Panc1 (cell line): ENCODE results near the gene CHN1. TPM values are rescaled to one million over a fixed set of nuclear protein-coding genes. Genes with fewer than 3 reads are reported as not detected.

ENCODE experiments used
- ATAC-seq: fragments of 200-7000 bp; cut with Tn5 transposase; 2 replicates; pipeline ENCODE4 v1.9.1; 2020; ENCODE audit warnings: mild to moderate bottlenecking, moderate library complexity
- BruUV-seq: library from RNA; stranded (reverse); fragments of 400-500 nt; replicated peaks from 2 replicates; lab custom pipeline; 2021; lab: Mats Ljungman, UMichigan
- CTCF ChIA-PET: fragments of 300-600 bp; sonication (Branson Sonifier 250); formaldehyde crosslinking; loops from one replicate; lab custom pipeline; 2022; ENCODE audit warnings: antibody characterized with exemption; lab: Charles Lee
- POLR2A ChIA-PET: fragments of 300-600 bp; sonication (Branson Sonifier 250); formaldehyde crosslinking; loops from one replicate; lab custom pipeline; 2022; ENCODE audit warnings: antibody characterized with exemption; lab: Charles Lee
- DNase-seq: peaks from one replicate; pipeline ENCODE4 v3.0.0-alpha.2; 2010; ENCODE audit warnings: low read depth, low spot score
- H3K27ac ChIP-seq: 2 replicates; pipeline ENCODE4 v1.5.1; 2011; ENCODE audit warnings: mild to moderate bottlenecking, low read length, inconsistent platforms
- H3K27me3 ChIP-seq: fragments of 200-500 bp; sonication (Bioruptor generic); 2 replicates; pipeline ENCODE4 v1.6.0; 2014; ENCODE audit warnings: low read length, inconsistent platforms; ENCODE audit not compliant: control insufficient read depth, insufficient read depth
- H3K36me3 ChIP-seq: fragments of 200-500 bp; sonication (Bioruptor generic); 2 replicates; pipeline ENCODE4 v1.5.1; 2014; ENCODE audit warnings: inconsistent platforms, mild to moderate bottlenecking, low read length, moderate library complexity; ENCODE audit not compliant: control insufficient read depth, insufficient read depth
- H3K4me1 ChIP-seq: 2 replicates; pipeline ENCODE4 v1.5.1; 2011; ENCODE audit warnings: inconsistent platforms, mild to moderate bottlenecking, low read length, moderate library complexity; ENCODE audit not compliant: control insufficient read depth, insufficient read depth
- H3K4me3 ChIP-seq, 2 experiments: 2 replicates each; pipeline ENCODE4 v1.5.1; 2011 to 2012; ENCODE audit warnings: low read depth in 2 of 2, low read length in 2 of 2, mild to moderate bottlenecking in 2 of 2, inconsistent platforms in 1 of 2, moderate library complexity in 1 of 2
- H3K9me3 ChIP-seq: fragments of 200-500 bp; sonication (Bioruptor generic); 2 replicates; pipeline ENCODE4 v1.5.1; 2014; ENCODE audit warnings: low read depth, mild to moderate bottlenecking, inconsistent platforms, low read length, moderate library complexity; ENCODE audit not compliant: control insufficient read depth, insufficient read depth
- CTCF ChIP-seq: fragments of 450-650 bp; IDR thresholded peaks from 2 replicates; pipeline ENCODE4 v1.5.1; 2017; ENCODE audit warnings: mild to moderate bottlenecking
- POLR2AphosphoS5 ChIP-seq: IDR thresholded peaks from 2 replicates; pipeline ENCODE4 v1.6.1; 2012; ENCODE audit warnings: mild to moderate bottlenecking, low read depth, low read length, moderate library complexity
- REST ChIP-seq, 2 experiments: IDR thresholded peaks; 2 replicates each; pipeline ENCODE4 v1.6.1; 2011 to 2012; ENCODE audit warnings: low read depth in 2 of 2, control low read depth in 1 of 2, low read length in 1 of 2, mild to moderate bottlenecking in 1 of 2, moderate library complexity in 1 of 2; ENCODE audit not compliant: insufficient read depth in 1 of 2
- SIN3A ChIP-seq: IDR thresholded peaks from 2 replicates; pipeline ENCODE4 v1.6.1; 2012; ENCODE audit warnings: low read depth, mild to moderate bottlenecking, low read length, moderate library complexity, borderline replicate concordance; ENCODE audit not compliant: insufficient read depth
- TCF7L2 ChIP-seq: IDR thresholded peaks from 2 replicates; pipeline ENCODE4 v1.6.1; 2011; ENCODE audit warnings: mild to moderate bottlenecking, low read depth, low read length, inconsistent platforms
- in situ Hi-C: cut with HindIII; loops from 2 replicates; pipeline ENCODE4 v1.10.0; 2016; ENCODE audit warnings: low sequenced_read_pairs, low pct_unique_long_range_greater_than_20kb
- intact Hi-C: fragments of 100-400 bp; cut with micrococcal nuclease; formaldehyde crosslinking; loops from one replicate; pipeline ENCODE4 v1.10.0; 2022; ENCODE audit not compliant: unreplicated experiment
- total RNA-seq: library from RNA; stranded (reverse); gene quantifications from one replicate; pipeline ENCODE4 v1.2.1, GENCODE V29; 2021; ENCODE audit not compliant: unreplicated experiment

The CHN1 gene
- total RNA-seq, 1 experiment from 2014 or later = 20.8 TPM

DNA sequence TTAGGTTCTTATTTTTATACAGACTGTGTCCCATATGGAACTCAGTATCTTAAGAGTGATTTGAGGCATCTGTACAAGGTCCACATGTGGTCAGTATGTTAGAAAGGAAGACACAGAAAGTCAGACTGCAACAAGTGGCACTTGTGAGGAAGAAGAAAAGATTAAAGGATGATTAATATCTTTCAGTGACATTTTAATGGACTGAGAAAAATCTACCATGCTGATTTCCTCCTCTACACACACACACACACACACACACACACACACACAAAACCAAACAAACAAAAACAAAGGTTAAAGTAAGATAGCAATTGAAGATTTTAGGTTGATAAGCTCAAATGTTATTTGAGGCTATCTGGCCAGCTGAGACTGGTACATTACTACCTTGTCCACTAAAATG is 146.4 kb downstream of the CHN1 start:
- no TSS peak for BruUV-seq
- Histone ChIP-seq H3K27ac (no peak overlapping the region), H3K4me3 (no peak overlapping the region), H3K27me3 (no peaks in the 10 kb centered on the region), H3K4me1 (no peaks in the 10 kb centered on the region), H3K9me3 (no peaks in the 10 kb centered on the region), H3K36me3 (no peaks in the 10 kb centered on the region)
- intact Hi-C loops = no loop called here
- ChIA-PET POLR2A (interaction anchor here (0.6 kb wide), 2 partner anchors 43 to 105 kb away, joined by 5 read pairs; no protein-coding TSS in a partner anchor), CTCF (no interaction called here)
- TF ChIP-seq POLR2AphosphoS5 = no peak
- no peak for TF ChIP-seq TCF7L2
- no peak for TF ChIP-seq CTCF
- no peak for TF ChIP-seq REST (IDR thresholded peaks at IDR 0.05; ENCODE audit: insufficient read depth in 1 of 2, low read depth in 2 of 2, low read length in 1 of 2)
- no peak for TF ChIP-seq SIN3A
- ATAC-seq (no peak), DNase-seq (no peak)
- in situ Hi-C loops = no loop called here

DNA sequence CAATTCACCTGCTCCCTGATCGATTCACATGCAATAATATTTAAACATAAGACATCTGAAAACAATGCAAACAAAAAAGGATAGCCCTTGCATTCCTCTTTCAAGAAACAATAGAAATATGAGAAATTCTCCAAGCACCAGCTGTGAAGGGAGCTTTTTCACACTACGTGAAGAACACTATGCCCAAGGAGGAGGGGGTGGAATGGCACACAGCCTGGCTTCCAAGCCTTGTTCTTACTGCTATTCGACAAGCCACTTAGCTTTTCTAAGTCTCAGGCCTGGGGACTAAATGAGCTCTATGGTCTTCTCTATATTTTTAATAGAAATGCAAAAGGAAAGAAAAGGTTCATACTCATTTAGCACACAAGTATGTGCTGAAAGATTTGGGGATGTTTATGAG is 148.7 kb downstream of the CHN1 start:
- ATAC-seq (no peak), DNase-seq (no peak)
- TF ChIP-seq REST (IDR thresholded peaks at IDR 0.05; ENCODE audit: insufficient read depth in 1 of 2, low read depth in 2 of 2, low read length in 1 of 2) (no peak), SIN3A (no peak), CTCF (no peak), POLR2AphosphoS5 (no peak), TCF7L2 (no peak)
- H3K27ac ChIP-seq = no peak overlapping the region
- ChIA-PET POLR2A (no interaction called here), CTCF (no interaction called here)
- no TSS peak for BruUV-seq
- in situ Hi-C loops (no loop called here), intact Hi-C loops (no loop called here)
- H3K4me1 ChIP-seq = no peaks in the 10 kb centered on the region
- no peaks in the 10 kb centered on the region for H3K36me3 ChIP-seq
- no peaks in the 10 kb centered on the region for H3K9me3 ChIP-seq
- no peaks in the 10 kb centered on the region for H3K27me3 ChIP-seq
- no peak overlapping the region for H3K4me3 ChIP-seq
